Naive thymus-derived CD8-positive, alpha-beta T cell (primary cell): Measurements from ENCODE around the gene SERPINA7. TPM values are rescaled to one million over a fixed set of nuclear protein-coding genes. Genes with fewer than 3 reads are reported as not detected.

Experiments
- ATAC-seq, 2 donors: fragments of 150-1000 bp; cut with Tn5 transposase in 1 of 2; sonication (Bioruptor Pico), chemical (Tn5 transposase) in 1 of 2; 1 replicate in 1 of 2; 2 replicates in 1 of 2; pipeline ENCODE4 v1.10.0; 2021; ENCODE audit warnings: mild to moderate bottlenecking in 2 of 2, moderate library complexity in 2 of 2
- POLR2A ChIA-PET: fragments of 350-600 bp; sonication (Branson Sonifier 250); formaldehyde crosslinking; loops from one replicate; lab custom pipeline; 2021; ENCODE audit warnings: antibody characterized with exemption; lab: Charles Lee
- DNase-seq, 10 donors: peaks; one replicate each; pipeline versions ENCODE4 v3.0.0 to v3.0.0-alpha.2; 2020 to 2022
- H3K27ac Mint-ChIP-seq, 10 donors: one replicate each; pipeline ENCODE4 v1.8.0; 2020 to 2022; ENCODE audit warnings: mild to moderate bottlenecking in 10 of 10, mixed read lengths in 10 of 10, moderate library complexity in 4 of 10, inconsistent platforms in 1 of 10
- H3K27me3 Mint-ChIP-seq, 5 donors: one replicate each; pipeline ENCODE4 v1.8.0; 2021 to 2022; ENCODE audit warnings: mixed read lengths in 5 of 5
- H3K36me3 Mint-ChIP-seq, 3 donors: one replicate each; pipeline ENCODE4 v1.8.0; 2020 to 2022; ENCODE audit warnings: mixed read lengths in 3 of 3, mild to moderate bottlenecking in 2 of 3, inconsistent platforms in 1 of 3
- H3K4me1 Mint-ChIP-seq, 4 donors: one replicate each; pipeline ENCODE4 v1.8.0; 2021 to 2022; ENCODE audit warnings: mixed read lengths in 4 of 4
- H3K4me3 Mint-ChIP-seq, 10 donors: one replicate each; pipeline ENCODE4 v1.8.0; 2020 to 2022; ENCODE audit warnings: mild to moderate bottlenecking in 10 of 10, mixed read lengths in 10 of 10, moderate library complexity in 6 of 10, inconsistent platforms in 1 of 10
- H3K9me3 Mint-ChIP-seq, 9 donors: one replicate each; pipeline ENCODE4 v1.8.0; 2020 to 2022; ENCODE audit warnings: mixed read lengths in 9 of 9, mild to moderate bottlenecking in 3 of 9, inconsistent platforms in 1 of 9, moderate library complexity in 1 of 9
- polyA plus RNA-seq, 3 donors: library from polyadenylated mRNA; unstranded; fragments of 300-500 nt; fragmentation: Illumina TruSeq; gene quantifications; one replicate each; pipeline ENCODE4 v1.2.3, GENCODE V29; 2021
- total RNA-seq, 8 experiments: library from RNA in 2 of 8; stranded (reverse) in 2 of 8; gene quantifications; one replicate each; pipeline ENCODE4 v1.2.3 and lab custom pipeline; 2021 to 2026

SERPINA7 gene
- total RNA-seq = not detected
- not detected for polyA plus RNA-seq
- 0 reads per million in 6 experiments for total RNA-seq (lab: John Stamatoyannopoulos, UW)

DNA sequence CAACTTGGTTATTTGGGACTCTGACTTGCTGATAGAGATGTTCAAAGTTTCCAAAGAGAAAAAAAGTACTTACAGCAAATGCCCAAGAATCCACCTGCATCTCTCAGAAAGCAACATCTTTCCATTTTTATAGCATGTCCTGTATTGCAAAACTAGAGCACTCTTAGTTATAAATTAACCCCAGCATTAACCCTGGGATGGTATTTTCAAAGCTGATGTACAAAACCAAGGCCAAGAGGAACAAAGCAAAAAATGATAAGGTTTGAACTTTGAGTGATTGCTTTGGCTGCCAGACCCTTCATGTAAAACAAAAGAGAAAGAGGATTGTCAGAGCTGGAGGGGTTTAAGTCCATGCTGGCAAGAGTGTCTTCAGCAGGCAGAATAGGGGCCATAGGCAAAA, at the start of gene SERPINA7:
Gene SERPINA7, minus strand, starts transcription at position 103 of the 400 bp plus-strand sequence. CDS start 1,669 bp downstream, outside the sequence.
- H3K27me3 Mint-ChIP-seq = no peaks in the 10 kb centered on the region
- DNase-seq (no peak), ATAC-seq (no peak)
- H3K9me3 Mint-ChIP-seq = peaks cover 0 to 1% (median 0%) of the 10 kb centered on the region in 9 donors
- POLR2A ChIA-PET = no interaction called here
- no peak within 1 kb of the TSS for H3K27ac Mint-ChIP-seq
- no peaks in the 10 kb centered on the region for H3K36me3 Mint-ChIP-seq
- H3K4me3 Mint-ChIP-seq = no peak within 1 kb of the TSS
- H3K4me1 Mint-ChIP-seq = no peaks in the 10 kb centered on the region

DNA sequence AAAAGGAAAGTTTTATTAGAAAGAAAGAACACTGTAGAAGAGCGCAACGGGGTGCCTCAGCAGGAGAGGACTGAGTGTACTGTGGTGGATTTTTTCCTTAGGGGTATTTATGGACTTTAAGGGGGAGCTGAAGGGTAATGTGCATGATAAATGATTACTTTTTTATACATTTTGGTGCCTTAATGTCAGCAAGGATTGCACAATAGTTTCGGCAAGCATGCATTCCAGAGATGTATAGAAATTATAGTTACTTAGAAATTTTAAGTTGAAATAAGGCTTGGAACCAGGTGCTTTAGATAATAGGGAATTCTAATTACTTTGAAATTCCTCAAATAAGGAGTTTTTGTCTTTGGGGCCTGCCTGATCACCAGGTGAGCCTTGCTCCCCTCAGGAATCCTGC, 30.5 kb upstream of the SERPINA7 start:
- Mint-ChIP-seq H3K27me3 (peaks cover 0 to 2% (median 0%) of the 10 kb centered on the region in 5 donors), H3K4me3 (no peak overlapping the region), H3K9me3 (peaks cover 0 to 8% (median 0%) of the 10 kb centered on the region in 9 donors), H3K36me3 (no peaks in the 10 kb centered on the region), H3K4me1 (no peaks in the 10 kb centered on the region), H3K27ac (no peak overlapping the region)
- POLR2A ChIA-PET = no interaction called here
- no peak for ATAC-seq
- DNase-seq = no peak

DNA sequence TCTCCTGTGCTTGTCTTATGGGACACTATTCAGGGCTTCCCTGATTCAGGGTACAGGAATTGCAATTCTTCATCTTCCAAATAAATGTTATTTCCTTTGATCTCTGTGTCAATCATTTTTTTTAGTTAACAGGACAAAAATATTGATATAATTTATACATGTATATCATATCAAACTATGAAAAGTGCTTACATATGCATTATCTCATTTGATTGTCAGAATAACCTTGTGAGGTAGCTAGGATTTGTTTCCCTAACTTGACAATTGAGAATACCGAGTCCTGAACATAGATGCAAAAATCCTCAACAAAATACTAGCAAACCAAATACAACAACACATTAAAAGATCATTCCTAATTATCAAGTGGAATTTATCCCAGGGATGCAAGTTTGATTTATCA, 11.5 kb upstream of the SERPINA7 start:
- Mint-ChIP-seq H3K27me3 (no peaks in the 10 kb centered on the region), H3K9me3 (peaks cover 0 to 12% (median 0%) of the 10 kb centered on the region in 9 donors), H3K36me3 (no peaks in the 10 kb centered on the region), H3K4me3 (no peak overlapping the region), H3K4me1 (no peaks in the 10 kb centered on the region), H3K27ac (no peak overlapping the region)
- POLR2A ChIA-PET = no interaction called here
- ATAC-seq = no peak
- no peak for DNase-seq

- no peaks in the 10 kb centered on the region for H3K4me1 Mint-ChIP-seq
- H3K4me3 Mint-ChIP-seq = no peak overlapping the region
- ATAC-seq (no peak), DNase-seq (no peak)
- no peaks in the 10 kb centered on the region for H3K36me3 Mint-ChIP-seq
- POLR2A ChIA-PET = no interaction called here
- H3K9me3 Mint-ChIP-seq = peaks cover 0 to 2% (median 0%) of the 10 kb centered on the region in 9 donors
- H3K27me3 Mint-ChIP-seq = no peaks in the 10 kb centered on the region
- H3K27ac Mint-ChIP-seq = no peak overlapping the region
These were observed 3.8 kb upstream of the SERPINA7 start for GRCh38 chrX:106042296-106042695.

DNA sequence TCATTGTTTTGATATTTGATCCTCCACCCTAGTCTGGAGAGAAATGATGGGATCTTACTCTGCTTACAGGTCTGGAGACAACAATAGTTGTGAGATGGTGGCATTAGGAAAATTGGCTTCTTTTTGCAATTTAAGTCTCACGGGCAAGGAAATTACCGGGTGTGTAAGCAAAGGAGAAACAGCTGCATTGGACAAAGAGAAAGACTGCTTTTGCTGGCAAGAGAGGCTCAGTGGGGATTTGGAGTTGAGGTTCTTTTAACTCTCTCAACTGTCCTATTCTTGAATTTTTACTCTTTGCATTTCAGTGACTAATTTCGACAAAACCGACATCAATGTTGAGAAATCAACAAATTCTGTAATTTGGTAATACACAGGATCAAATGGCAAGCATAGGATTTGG, 2.3 kb upstream of the SERPINA7 start:
- H3K4me3 Mint-ChIP-seq = no peak overlapping the region
- ATAC-seq (no peak), DNase-seq (no peak)
- H3K4me1 Mint-ChIP-seq = no peaks in the 10 kb centered on the region
- no peaks in the 10 kb centered on the region for H3K36me3 Mint-ChIP-seq
- POLR2A ChIA-PET = no interaction called here
- peaks cover 0 to 2% (median 0%) of the 10 kb centered on the region in 9 donors for H3K9me3 Mint-ChIP-seq
- no peaks in the 10 kb centered on the region for H3K27me3 Mint-ChIP-seq
- H3K27ac Mint-ChIP-seq = no peak overlapping the region

- Mint-ChIP-seq H3K27me3 (no peaks in the 10 kb centered on the region), H3K36me3 (no peaks in the 10 kb centered on the region), H3K27ac (no peak overlapping the region), H3K9me3 (peaks cover 0 to 2% (median 0%) of the 10 kb centered on the region in 9 donors), H3K4me1 (no peaks in the 10 kb centered on the region), H3K4me3 (no peak overlapping the region)
- POLR2A ChIA-PET = no interaction called here
- no peak for ATAC-seq
- no peak for DNase-seq
These were observed 1.4 kb upstream of the SERPINA7 start for GRCh38 chrX:106039920-106040319.

- Mint-ChIP-seq H3K36me3 (no peaks in the 10 kb centered on the region), H3K27me3 (no peaks in the 10 kb centered on the region), H3K4me1 (no peaks in the 10 kb centered on the region), H3K27ac (no peak overlapping the region), H3K9me3 (no peaks in the 10 kb centered on the region), H3K4me3 (no peak overlapping the region)
- DNase-seq (no peak), ATAC-seq (no peak)
- POLR2A ChIA-PET = no interaction called here
These were observed 573 bp downstream of the SERPINA7 start for GRCh38 chrX:106037835-106038473.

DNA sequence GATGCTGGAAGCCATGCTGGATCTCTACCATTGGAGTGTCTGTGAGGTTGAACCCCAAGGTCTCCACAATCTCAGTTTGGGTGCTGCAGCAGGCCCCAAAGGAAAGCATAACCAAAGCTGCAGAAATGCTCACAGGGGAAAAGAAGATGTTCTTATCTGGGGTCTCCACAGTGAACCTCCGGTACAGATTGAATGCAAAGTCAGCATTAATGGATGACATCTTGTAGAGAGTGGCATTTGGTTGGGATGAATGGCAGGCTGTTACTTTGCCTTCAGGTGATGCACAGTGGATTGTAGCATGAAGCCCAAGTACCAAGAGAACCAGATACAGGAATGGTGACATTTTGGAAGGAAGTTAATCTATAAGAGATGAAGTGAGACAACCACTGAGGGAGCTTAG, 1.8 kb downstream of the SERPINA7 start:
- ATAC-seq = no peak
- no peak for DNase-seq
- POLR2A ChIA-PET = no interaction called here
- no peak overlapping the region for H3K27ac Mint-ChIP-seq
- no peaks in the 10 kb centered on the region for H3K36me3 Mint-ChIP-seq
- H3K4me1 Mint-ChIP-seq = no peaks in the 10 kb centered on the region
- peaks cover 0 to 1% (median 0%) of the 10 kb centered on the region in 9 donors for H3K9me3 Mint-ChIP-seq
- H3K27me3 Mint-ChIP-seq = no peaks in the 10 kb centered on the region
- no peak overlapping the region for H3K4me3 Mint-ChIP-seq

DNA sequence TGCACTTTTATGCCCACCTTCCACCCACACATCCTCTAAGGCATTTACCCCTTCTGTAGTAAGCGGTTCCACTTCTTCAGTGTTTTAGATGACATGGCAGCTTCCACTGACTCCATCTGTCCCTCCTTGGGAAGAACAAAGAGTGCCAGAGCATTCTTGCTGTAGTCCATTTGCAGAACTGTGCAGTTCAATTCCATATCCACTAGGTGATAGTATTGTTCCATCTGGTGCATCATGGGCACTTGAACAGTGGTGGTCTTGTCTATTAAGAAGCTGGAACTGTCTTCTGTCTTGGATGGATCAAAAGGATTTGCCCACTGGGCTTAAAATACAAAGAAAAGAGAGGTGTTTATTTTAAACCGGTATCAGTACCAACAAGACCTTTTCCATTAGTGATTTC, 3.5 kb downstream of the SERPINA7 start:
- POLR2A ChIA-PET = no interaction called here
- no peaks in the 10 kb centered on the region for H3K36me3 Mint-ChIP-seq
- ATAC-seq (no peak), DNase-seq (no peak)
- H3K27me3 Mint-ChIP-seq = no peaks in the 10 kb centered on the region
- peaks cover 0 to 4% (median 0%) of the 10 kb centered on the region in 9 donors for H3K9me3 Mint-ChIP-seq
- H3K4me1 Mint-ChIP-seq = no peaks in the 10 kb centered on the region
- no peak overlapping the region for H3K4me3 Mint-ChIP-seq
- no peak overlapping the region for H3K27ac Mint-ChIP-seq

DNA sequence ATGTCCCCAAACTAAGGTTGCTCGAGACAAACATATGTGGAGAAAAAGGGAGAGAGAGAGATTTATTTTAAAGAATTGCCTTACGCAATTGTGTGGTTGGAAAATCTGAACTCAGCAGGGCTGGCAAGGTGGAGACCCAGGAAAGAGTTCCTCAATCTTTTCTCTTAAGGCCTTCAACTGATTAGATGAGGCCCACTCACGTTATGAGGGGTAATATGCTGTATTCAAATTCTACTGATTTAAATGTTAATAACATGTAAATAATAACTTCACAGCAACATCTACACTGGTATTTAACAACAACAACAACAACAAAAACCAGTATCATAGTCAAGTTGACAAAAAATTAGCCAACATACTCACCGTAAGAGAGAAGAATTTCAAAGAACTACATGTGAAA, 14.6 kb downstream of the SERPINA7 start:
- Mint-ChIP-seq H3K9me3 (peaks cover 0 to 3% (median 0%) of the 10 kb centered on the region in 9 donors), H3K27me3 (no peaks in the 10 kb centered on the region), H3K4me3 (no peak overlapping the region), H3K4me1 (no peaks in the 10 kb centered on the region), H3K27ac (no peak overlapping the region), H3K36me3 (peaks cover 0 to 4% (median 0%) of the 10 kb centered on the region in 3 donors)
- no peak for DNase-seq
- no peak for ATAC-seq
- POLR2A ChIA-PET = no interaction called here

- POLR2A ChIA-PET = no interaction called here
- H3K4me3 Mint-ChIP-seq = no peak overlapping the region
- peaks cover 0 to 4% (median 0%) of the 10 kb centered on the region in 3 donors for H3K36me3 Mint-ChIP-seq
These were observed 16.3 kb downstream of the SERPINA7 start for GRCh38 chrX:106022238-106022637.

GRCh38 chrX:106014119-106014775, 24.3 kb downstream of the SERPINA7 start:
- H3K27ac Mint-ChIP-seq = no peak overlapping the region
- no peaks in the 10 kb centered on the region for H3K4me1 Mint-ChIP-seq
- no peak overlapping the region for H3K4me3 Mint-ChIP-seq
- H3K9me3 Mint-ChIP-seq = peaks cover 0 to 16% (median 1%) of the 10 kb centered on the region in 9 donors
- DNase-seq = no peak
- H3K36me3 Mint-ChIP-seq = no peaks in the 10 kb centered on the region
- ATAC-seq = no peak
- POLR2A ChIA-PET = no interaction called here
- H3K27me3 Mint-ChIP-seq = no peaks in the 10 kb centered on the region

More at GRCh38 chrX:106022238-106022637, 16.3 kb downstream of the SERPINA7 start:
- Mint-ChIP-seq H3K27me3 (no peaks in the 10 kb centered on the region), H3K27ac (no peak overlapping the region), H3K9me3 (peaks cover 0 to 3% (median 0%) of the 10 kb centered on the region in 9 donors), H3K4me1 (no peaks in the 10 kb centered on the region)
- ATAC-seq = no peak
- DNase-seq = no peak

DNA sequence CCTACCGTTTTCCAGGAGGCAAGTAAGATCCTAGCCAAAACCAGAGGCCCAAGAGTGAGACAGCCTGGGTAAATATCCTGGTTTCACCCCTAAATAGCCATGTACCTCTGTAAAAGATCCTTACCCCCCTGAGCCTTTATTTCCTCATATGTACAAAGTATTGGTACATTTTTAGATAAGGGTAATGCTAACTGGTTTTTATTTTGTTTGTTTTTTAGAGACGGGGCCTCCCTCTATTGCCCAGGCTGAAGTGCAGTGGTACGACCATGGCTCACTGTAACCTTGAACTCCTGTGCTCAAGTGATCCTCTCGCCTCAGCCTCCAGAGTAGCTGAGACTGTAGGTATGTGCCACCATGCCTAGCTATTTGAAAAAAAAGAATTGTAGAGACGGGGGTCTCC, 29.4 kb downstream of the SERPINA7 start:
- no peaks in the 10 kb centered on the region for H3K36me3 Mint-ChIP-seq
- H3K27ac Mint-ChIP-seq = no peak overlapping the region
- H3K27me3 Mint-ChIP-seq = no peaks in the 10 kb centered on the region
- no peak overlapping the region for H3K4me3 Mint-ChIP-seq
- H3K4me1 Mint-ChIP-seq = no peaks in the 10 kb centered on the region
- POLR2A ChIA-PET = no interaction called here
- H3K9me3 Mint-ChIP-seq = peaks cover 0 to 13% (median 4%) of the 10 kb centered on the region in 9 donors
- ATAC-seq = no peak
- no peak for DNase-seq
